Ascending aorta (tissue), 2 donors: Measurements from ENCODE around the gene UMPS. TPM values are rescaled to one million over a fixed set of nuclear protein-coding genes. Genes with fewer than 3 reads are reported as not detected.
"Not testable (repeated sequence)": the region's sequence is repeated elsewhere in the genome, so short reads cannot be mapped to it uniquely, and the experiment has no call there.

Experiments used
- DNase-seq, 2 donors: peaks; one replicate each; pipeline ENCODE4 v3.0.0-alpha.2; 2019; ENCODE audit warnings: low spot score in 2 of 2
- H3K27ac ChIP-seq, 2 donors: fragments of 200-600 bp; sonication (generic); one replicate each; pipeline ENCODE4 v1.5.1; 2016 to 2017; ENCODE audit warnings: mild to moderate bottlenecking in 1 of 2
- H3K27me3 ChIP-seq: fragments of 200-600 bp; sonication (generic); one replicate; pipeline ENCODE4 v1.5.1; 2017
- H3K36me3 ChIP-seq, 2 donors: fragments of 200-600 bp; sonication (generic); one replicate each; pipeline ENCODE4 v1.5.1; 2016
- H3K4me1 ChIP-seq, 2 donors: fragments of 200-600 bp; sonication (generic); one replicate each; pipeline ENCODE4 v1.5.1; 2016 to 2017; ENCODE audit warnings: mild to moderate bottlenecking in 1 of 2
- H3K4me3 ChIP-seq, 2 donors: fragments of 200-600 bp; sonication (generic); one replicate each; pipeline ENCODE4 v1.5.1; 2016 to 2017; ENCODE audit warnings: mild to moderate bottlenecking in 1 of 2
- H3K9me3 ChIP-seq, 2 donors: fragments of 200-600 bp; sonication (generic); one replicate each; pipeline ENCODE4 v1.5.1; 2016
- intact Hi-C: fragments of 100-400 bp; cut with DNase I; formaldehyde crosslinking; loops from one replicate; pipeline ENCODE4 v1.15.1; 2023
- total RNA-seq: library from RNA; depleted of rRNA; stranded (reverse); fragments of >200 nt; gene quantifications from one replicate; pipeline ENCODE4 v1.1.0, GENCODE V29; 2016
- TF ChIP-seq, protein P1 (sequence below), 3 experiments: fragments of 200-600 bp in 2 of 3; fragments of 450-650 bp in 1 of 3; sonication (generic) in 2 of 3; IDR thresholded peaks; one replicate each; pipeline ENCODE4 v1.5.1; 2016 to 2019; ENCODE audit warnings: antibody characterized with exemption in 3 of 3, mild to moderate bottlenecking in 1 of 3, moderate library complexity in 1 of 3

Gene UMPS
- total RNA-seq, 1 donor from 2014 or later = 4.5 TPM

DNA sequence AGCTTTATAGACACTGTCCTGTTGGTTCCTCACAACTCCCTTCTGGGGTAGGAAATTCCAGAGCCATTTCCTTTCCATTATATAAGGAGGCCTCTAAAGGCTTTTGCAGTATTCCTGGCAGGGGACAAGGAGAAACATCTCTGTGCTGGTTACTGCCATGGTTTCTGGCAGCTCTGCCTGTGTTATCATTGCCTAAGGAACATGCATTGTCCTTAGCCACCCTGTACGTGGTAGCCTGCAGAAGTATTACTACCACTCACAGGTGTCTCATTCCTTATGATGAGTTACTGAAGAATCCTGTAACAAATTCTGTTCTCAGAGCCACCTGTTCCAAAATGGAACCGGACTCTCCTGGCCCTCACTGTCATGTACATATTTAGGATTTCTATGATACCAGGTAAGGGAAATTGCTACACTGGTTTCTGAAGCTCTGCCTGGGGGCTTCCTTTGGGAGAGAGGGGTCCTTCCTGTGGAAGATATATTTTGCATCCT is 58.0 kb downstream of the UMPS start:
- Histone ChIP-seq H3K4me3 (no peak overlapping the region), H3K27ac (peak overlapping the region; percentile 53 to 90), H3K36me3 (no peaks in the 10 kb centered on the region), H3K9me3 (no peaks in the 10 kb centered on the region), H3K4me1 (peaks cover 17 to 74% of the 10 kb centered on the region in 2 donors), H3K27me3 (no peaks in the 10 kb centered on the region)
- DNase-seq = no peak
- intact Hi-C loops = loop anchor here (10.0 kb wide), 1 partner anchor 267 kb away; the partner anchor contains the start of gene HEG1
- TF ChIP-seq, protein P1, sequence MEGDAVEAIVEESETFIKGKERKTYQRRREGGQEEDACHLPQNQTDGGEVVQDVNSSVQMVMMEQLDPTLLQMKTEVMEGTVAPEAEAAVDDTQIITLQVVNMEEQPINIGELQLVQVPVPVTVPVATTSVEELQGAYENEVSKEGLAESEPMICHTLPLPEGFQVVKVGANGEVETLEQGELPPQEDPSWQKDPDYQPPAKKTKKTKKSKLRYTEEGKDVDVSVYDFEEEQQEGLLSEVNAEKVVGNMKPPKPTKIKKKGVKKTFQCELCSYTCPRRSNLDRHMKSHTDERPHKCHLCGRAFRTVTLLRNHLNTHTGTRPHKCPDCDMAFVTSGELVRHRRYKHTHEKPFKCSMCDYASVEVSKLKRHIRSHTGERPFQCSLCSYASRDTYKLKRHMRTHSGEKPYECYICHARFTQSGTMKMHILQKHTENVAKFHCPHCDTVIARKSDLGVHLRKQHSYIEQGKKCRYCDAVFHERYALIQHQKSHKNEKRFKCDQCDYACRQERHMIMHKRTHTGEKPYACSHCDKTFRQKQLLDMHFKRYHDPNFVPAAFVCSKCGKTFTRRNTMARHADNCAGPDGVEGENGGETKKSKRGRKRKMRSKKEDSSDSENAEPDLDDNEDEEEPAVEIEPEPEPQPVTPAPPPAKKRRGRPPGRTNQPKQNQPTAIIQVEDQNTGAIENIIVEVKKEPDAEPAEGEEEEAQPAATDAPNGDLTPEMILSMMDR (IDR thresholded peaks at IDR 0.05) = no peak

DNA sequence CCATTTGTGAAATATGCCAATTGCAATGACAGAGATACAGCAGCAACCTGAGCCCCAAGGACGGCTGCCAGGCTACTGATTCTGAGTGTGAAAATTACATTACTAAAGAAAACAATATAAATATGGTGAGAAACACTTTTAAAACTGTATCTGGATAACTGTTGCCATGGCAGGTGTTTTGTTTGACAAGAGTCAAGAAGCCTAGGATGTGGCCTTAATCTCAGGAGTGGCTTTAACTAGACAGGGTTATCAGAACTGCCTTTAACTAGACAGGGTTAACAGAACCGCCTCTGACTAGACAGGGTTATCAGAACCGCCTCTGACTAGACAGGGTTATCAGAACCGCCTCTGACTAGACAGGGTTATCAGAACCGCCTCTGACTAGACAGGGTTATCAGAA is 58.9 kb downstream of the UMPS start:
- not testable (repeated sequence) for DNase-seq, H3K9me3 ChIP-seq, H3K4me3 ChIP-seq, H3K36me3 ChIP-seq, H3K27me3 ChIP-seq
- Histone ChIP-seq H3K27ac (peak overlapping the region; percentile 53 to 90), H3K4me1 (peaks cover 17 to 80% of the 10 kb centered on the region in 2 donors)
- intact Hi-C loops = loop anchor here (10.0 kb wide), 1 partner anchor 266 kb away; the partner anchor contains the start of gene HEG1

DNA sequence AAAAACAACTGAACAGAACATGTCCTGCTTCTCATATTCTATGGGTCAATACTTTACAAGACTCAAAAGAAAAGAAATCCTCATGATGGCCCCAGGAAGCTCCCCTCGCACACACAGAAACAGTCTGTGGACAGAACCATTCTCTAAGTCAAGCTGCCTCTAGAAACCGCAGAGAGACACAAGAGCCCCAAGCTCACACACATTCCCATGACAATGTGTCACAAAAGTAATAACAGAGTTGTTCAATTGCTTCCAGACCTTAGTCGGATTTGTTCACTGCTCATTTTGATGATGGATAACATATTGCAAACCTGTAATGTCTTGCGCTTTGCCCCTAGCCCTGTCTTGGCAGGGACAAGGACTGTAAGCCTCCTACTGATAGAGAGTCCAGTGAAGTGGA is 60.9 kb downstream of the UMPS start:
- TF ChIP-seq, protein P1 (IDR thresholded peaks at IDR 0.05) = no peak
- intact Hi-C loops = no loop called here
- no peaks in the 10 kb centered on the region for H3K9me3 ChIP-seq
- H3K4me3 ChIP-seq = no peak overlapping the region
- peaks cover 4 to 62% of the 10 kb centered on the region in 2 donors for H3K4me1 ChIP-seq
- H3K27me3 ChIP-seq = no peaks in the 10 kb centered on the region
- peak overlapping the region; percentile 78 to 81 for H3K27ac ChIP-seq
- peaks cover 19 to 22% of the 10 kb centered on the region in 2 donors for H3K36me3 ChIP-seq
- no peak for DNase-seq

DNA sequence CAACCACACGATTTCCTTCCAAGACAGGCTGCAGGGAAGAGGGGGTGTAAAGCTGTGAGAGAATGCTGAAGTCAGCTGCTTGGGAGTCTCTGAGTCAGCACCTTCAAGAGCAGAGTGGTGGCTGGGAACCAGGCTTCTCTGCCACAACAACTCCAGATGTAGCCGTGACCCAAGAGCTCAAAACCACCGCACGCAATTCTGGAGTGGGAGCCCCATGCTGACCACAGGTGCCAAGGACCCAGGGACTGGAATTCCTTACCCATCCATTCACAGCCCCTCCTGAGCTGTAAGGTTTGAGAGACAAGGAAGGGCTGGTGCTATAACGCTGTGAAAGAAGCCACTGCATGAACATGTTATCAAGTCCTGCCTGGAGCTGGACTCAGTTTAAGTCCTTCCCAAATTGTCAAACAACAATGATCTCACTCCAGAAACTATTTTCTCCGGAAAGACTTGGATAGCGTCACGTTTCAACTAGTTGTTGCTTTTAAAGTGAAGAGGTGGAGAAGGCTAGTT is 61.4 kb downstream of the UMPS start:
- TF ChIP-seq, protein P1 (IDR thresholded peaks at IDR 0.05) = no peak
- DNase-seq = peak; percentile 24 to 78
- H3K9me3 ChIP-seq = no peaks in the 10 kb centered on the region
- intact Hi-C loops = loop anchor here (2.0 kb wide), 1 partner anchor 19 kb away; no protein-coding TSS in a partner anchor
- H3K4me3 ChIP-seq = no peak overlapping the region
- peak overlapping the region; percentile 78 to 81 for H3K27ac ChIP-seq
- H3K4me1 ChIP-seq = peaks cover 4 to 56% of the 10 kb centered on the region in 2 donors
- no peaks in the 10 kb centered on the region for H3K27me3 ChIP-seq
- H3K36me3 ChIP-seq = peaks cover 24 to 27% of the 10 kb centered on the region in 2 donors

DNA sequence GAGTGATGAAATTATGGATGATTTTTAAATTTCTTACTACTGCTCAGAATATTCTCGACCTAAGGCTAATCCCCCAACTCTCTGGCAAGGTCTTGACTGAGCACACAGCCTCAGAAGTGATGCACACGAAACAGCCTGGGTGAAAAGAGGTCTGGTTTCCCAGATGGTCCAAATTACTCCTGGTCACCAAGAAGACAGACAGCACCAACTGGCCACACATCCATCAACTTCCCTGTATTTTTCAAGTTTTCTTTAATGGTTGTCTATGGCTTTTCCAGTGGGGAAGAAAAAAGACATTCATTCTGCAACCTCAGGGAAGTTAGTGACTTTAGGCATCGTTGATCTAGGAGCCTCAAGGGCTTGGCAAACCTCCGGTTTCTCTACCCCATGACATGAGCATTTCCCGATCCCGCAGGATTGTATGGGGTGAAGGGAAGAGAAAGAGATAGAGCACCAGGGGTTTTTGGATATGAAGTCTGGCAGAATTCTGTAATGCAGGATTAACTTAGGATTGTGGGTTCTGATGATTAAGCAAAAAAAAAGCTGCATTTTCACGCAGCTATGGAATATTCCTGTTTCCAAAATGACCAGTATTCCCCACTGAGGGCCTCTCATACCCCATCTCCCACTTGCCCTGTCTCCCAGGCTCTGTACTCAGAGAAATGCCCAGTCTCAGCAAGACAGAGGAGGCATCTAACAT is 62.2 kb downstream of the UMPS start:
- Histone ChIP-seq H3K4me3 (no peak overlapping the region), H3K27me3 (no peaks in the 10 kb centered on the region), H3K36me3 (peaks cover 30 to 31% of the 10 kb centered on the region in 2 donors), H3K27ac (peak overlapping the region; percentile 78 to 81), H3K4me1 (peaks cover 0 to 48% of the 10 kb centered on the region in 2 donors), H3K9me3 (no peaks in the 10 kb centered on the region)
- TF ChIP-seq, protein P1 (IDR thresholded peaks at IDR 0.05) = no peak
- intact Hi-C loops = loop anchor here (2.0 kb wide), 1 partner anchor 18 kb away; no protein-coding TSS in a partner anchor
- DNase-seq = no peak
